ENCODE data around the gene ITGAV.

Gene ITGAV

DNA sequence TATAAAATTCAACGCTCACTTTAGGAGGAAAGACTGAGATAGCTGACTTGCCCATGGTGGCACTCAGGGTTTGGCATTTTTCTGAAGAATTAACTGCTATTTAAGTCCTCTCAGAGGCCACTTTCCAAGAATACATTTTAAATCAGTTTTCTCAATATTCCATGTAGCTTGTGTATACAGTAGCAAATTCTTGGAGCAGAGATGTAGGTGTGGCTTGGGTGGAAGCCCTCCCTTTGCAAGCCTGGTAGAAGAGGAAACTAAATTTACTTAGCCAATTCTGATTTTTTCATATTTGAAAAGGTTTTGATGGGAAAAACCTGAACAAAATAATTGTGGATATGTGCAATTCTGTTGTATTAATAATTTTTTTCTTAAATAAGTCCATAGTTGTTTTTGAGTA is 14.0 kb upstream of the ITGAV start:
- DNase-seq, result no peak

DNA sequence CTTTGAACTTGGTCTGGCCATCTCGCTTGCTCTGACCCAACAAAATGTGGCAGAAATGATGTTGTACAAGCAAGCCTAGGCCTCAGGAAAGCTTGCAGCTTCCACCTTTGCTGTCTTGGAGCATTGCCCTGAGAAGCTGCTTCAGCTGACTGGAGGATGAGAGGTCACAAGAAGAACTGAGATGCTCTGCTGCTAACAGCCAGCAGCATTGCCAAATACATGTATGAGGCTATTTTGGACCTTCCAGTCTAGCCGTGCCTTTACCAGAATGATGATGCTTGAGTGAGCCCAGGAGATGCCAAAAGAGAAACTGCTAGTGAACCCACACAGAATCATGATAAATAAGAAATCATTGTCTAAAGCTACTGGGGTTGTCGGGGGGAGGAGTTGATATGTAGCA is 13.2 kb upstream of the ITGAV start:
- DNase-seq, result no peak

DNA sequence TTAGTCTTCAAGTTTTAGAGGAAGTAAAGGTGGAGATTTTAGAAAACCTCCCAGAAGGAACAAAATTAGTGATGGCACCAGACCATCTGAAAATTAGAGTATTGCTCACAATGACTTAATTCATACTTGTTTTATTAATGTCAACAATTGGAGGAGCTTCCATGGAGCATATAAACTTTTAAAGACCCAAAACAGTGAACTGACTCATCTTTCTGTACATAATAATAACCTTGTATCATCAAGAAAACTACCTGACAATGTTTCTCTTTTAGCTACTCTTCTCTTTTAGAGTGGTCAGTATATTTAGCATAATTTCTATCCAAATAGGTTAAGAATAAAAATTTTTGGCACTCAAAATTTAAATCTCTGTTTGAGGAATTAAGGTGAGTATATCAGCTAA is 7.2 kb upstream of the ITGAV start:
- no peak for DNase-seq

DNA sequence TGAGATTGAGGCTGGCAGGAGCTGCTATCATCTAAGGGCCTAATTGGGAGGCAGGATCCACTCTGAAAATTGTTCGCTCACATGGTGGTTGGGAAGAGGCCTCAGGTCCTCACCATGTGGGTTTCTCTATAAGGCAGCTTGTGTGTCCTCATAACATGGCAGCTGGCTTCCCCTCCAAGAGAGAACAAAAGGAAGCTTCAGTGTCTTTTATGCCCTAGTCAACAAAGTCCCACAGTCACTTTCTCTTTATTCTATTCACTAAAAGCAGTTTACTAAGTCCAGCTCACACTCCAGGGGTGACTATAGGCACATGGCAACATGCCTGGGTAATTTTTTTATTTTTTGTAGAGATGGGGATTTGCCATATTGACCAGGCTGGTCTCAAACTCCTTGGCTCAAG is 5.8 kb upstream of the ITGAV start:
- no peak for DNase-seq

DNA sequence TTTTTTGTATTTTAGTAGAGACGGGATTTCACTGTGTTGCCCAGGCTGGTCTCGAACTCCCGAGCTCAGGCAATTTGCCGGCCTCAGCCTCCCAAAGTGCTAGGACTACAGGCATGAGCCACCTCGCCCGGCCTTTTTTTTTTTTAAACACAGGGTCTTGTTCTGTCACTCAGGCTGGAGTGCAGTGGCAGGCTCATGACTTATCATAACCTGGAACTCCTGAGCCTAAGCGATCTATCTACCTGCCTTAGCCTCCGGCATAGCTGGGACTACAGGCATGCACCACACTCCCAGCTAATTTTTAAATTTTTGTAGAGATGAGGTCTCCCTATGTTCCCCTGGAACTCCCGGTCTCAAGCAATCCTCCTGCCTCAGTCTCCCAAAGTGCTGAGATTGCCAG is 1.4 kb upstream of the ITGAV start:
- DNase-seq, result no peak

DNA sequence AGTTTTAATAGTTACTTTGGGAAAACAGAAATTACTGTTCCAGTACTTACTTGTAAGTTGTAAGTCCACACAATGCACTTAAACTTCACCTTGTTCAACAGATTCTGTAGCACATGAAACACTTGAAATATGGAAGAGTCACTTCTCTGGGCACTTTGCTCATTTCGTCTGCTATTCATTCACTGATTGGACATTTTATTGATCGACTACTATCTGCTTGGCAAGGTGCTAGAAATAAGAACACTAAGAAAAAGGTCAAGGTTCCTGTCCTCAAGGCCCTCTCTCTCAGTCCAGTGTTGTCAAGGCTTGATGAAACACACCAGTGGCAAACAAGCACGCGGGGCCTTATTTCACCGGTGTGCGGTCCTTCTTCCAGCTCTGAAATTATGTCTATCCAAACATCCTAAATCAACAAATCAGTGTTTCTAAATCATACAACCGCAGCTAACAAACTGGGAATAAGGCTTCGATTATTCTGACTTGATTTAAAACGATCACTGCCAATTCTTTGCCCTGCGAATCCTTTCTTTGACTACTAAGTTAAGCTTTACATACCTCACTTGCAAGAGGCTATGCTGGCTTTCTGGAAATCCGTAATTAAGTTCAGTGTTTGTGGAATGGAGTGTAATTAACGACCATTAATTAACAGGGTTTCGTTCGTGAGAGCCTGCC is 780 bp upstream of the ITGAV start:
- DNase-seq, result no peak

DNA sequence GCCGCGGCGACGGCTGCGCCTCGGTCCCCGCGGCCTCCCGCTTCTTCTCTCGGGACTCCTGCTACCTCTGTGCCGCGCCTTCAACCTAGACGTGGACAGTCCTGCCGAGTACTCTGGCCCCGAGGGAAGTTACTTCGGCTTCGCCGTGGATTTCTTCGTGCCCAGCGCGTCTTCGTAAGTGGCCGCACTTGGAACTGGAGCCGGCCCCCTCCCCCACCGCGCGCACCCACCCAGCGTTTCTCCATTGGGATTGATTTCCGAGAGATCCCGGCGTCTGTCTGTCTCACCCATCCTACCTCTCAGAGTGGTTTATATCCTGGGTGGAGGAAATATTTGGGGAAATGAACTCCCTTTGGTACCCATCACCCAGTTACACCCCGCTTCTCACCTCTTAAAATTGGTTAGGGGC is 498 bp downstream of the ITGAV start:
- no peak for DNase-seq

DNA sequence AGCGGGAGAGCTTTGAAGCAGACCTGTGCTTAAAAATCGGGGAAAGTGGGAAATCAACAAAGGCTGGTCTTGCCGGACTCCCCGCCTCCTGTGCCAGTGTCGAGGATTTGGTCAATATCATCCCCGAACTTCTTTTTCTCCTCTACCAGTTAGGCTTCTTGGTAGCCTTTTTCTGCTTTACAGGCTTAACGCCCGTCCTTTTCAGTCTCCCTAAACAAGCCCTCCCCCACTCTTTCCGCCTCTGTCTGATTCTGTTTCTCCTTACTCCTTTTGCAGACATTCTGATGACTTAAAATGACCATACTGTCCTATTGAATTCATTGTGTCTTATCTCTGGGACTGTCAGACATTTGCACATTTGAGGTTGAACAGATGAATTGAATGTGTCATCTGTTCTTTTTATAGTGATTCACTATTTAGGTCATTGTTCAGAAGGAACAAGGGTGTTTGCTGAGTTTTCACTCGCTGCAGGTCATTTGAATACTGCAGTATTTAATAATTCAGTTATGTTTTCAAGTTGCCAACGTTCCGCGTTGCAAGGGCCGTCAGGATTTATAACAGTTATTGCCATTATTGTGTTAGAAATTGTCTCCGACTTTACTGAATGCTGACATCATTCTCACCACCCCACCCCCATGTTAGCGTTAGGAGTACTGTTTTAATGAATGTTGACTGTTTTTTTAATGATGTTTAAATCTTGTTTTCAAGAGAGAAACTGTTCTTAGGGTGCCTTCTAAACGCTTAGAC is 1.1 kb downstream of the ITGAV start:
- DNase-seq, result peak; percentile 81

DNA sequence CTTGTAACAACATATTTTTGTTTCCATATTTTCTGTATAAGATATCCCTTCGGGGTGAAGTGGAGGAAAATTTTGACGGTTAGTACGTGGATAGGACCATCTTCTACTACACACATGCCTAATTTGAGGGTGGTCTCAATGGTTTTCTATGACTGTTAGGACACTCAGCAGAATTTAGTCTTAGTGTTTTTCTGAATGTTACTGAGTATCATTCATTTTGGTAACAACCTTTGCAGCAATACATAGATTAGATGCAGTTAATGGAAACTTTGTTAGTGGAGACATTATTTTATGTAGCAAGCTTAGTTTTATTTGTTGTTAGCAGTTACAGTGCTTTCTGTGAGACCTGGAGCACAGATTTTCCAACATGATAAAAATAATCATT is 1.6 kb downstream of the ITGAV start:
- DNase-seq, result no peak

DNA sequence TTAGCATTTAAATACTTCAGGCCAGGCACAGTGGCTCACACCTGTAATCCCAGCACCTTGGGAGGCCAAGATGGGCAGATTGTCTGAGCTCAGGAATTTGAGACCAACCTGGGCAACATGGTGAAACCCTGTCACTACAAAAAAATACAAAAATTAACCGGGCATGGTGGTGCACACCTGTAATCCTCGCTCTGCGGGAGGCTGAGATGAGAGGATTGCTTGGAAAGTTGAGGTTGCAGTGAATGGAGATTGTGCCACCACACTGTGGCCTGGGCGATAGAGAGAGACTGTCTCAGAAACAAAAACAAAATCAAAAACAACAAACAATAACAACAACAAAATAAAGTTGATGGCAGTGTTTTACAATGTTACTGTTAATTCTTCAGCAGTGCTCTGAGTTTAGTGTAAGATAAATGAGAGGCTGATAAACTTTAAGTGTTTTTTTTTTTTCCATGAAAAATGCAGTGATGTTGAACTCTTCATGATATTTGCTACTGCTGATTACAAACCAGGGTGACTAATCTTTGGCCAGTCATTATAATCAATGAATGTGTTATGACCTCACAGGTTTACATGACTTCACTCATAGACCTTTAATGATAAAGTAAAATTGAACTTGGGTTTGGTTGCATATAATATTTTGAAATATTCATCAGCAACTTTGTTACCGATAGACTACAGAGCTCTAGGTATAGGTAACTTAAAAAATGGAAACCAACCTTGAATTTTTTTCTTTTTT is 2.5 kb downstream of the ITGAV start:
- DNase-seq, result no peak

DNA sequence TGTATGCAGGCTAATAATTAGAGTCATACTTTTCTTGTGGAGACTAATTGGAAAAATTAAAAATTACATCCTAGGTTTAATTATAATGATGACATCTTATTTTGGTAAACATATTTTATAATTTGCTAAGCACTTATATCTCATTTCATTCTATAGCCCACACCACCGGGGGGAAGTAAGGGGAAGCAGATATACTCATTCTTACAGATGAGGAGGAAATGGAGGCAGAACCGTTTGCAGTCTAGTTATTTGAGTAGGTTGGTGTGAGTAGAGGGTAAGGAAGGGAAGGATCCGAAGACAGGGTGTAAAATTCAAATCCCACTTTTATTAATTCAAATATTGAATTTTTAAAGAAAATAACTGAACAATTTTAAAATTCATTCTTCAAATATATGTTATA is 3.7 kb downstream of the ITGAV start:
- DNase-seq, result peak; percentile 43

DNA sequence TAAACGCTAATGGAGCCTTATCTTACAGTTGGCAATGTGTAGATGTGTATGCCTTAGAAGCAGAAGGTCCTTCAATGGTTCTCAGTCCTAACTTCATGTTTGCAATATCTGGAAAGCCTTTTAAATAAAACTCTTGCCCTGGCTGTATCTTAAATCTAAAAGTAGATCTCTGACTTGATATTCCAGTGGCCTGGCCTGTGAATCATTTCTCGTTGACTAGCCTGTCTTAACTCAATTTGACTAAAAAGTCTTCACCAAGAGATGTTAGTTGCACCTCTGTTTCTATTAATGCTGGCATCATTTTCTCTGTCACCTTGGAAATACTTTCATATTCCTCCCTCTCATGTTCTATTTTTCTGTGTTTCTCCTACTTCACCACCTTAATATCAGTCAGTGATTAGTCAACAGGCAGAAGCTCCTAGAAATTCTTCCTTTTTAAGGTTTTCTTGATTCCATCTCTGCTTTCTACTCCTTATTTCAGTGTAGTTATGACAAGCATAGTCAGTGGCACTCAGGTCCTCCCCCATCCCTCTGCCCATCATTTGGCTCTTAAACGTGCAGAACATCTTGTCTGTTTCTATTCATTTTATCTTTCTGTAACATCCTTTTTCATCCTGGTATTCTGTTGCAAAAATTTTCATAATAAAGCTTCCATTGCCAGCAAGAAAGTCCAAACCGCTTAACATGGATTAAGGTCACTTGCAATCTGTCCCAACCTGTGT is 4.3 kb downstream of the ITGAV start:
- no peak for DNase-seq

DNA sequence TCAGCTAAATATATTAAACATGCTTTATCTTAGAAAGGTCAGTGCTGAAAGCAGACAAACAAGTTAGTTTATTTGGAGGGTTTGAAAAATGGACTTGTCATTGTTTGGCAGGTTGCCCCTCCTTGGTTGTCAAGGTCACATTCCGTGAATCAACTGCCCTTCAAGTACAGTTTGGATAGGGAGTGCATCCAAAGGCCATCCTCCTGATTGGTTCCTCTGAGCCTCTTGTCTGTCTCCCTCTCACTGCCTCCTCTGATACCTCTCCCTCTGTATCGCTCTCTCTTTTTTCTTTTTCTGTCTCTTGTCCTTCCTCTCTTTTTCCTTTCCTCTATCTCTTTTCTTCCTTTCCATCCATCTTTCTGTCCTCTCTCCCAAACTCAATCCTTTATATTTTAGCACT is 5.4 kb downstream of the ITGAV start:
- DNase-seq, result no peak

DNA sequence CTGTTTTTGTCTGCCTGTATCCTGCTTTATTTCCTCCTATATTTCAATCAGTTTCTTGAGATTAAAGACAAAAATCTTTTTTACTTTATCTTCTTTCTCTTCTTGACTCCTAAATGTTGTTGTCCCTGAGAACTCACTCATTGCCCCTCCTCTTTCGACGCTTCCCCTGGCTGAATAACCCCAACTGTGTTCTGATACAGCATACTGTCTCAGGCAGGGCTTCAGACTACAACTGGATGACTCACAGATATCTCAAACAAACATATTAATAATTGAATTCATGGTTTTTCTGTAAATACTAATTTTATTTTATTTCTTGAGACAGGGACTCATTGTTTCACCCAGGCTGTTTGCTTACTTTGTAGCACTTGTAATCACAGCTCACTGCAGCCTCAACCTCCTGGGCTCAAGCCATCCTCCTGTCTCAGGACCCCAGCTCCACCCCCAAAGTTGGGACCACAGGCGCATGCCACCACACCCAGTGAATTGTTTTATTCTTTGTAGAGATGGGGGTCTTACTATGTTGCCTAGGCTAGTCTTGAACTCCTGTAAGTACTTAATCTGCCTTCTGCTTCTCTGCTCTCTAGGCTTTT is 9.4 kb downstream of the ITGAV start:
- no peak for DNase-seq

DNA sequence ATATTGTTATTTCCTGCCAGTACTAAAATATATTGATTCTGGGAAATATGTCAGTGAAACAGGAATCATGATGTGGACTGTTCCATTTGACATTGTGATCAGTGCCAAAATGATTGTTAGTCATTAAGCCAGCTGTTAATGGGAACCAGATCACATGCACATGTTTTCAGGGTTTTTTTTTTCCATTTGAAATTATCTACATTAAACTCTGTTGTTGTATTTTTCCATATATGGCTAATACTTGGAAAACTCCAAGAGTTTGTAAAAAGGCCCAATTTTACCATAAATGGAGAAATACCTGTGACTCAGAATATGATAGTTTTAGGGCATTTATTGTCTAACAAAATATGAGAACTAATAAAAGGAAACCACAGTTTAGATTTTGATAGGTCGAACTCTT is 13.4 kb downstream of the ITGAV start:
- DNase-seq, result no peak

DNA sequence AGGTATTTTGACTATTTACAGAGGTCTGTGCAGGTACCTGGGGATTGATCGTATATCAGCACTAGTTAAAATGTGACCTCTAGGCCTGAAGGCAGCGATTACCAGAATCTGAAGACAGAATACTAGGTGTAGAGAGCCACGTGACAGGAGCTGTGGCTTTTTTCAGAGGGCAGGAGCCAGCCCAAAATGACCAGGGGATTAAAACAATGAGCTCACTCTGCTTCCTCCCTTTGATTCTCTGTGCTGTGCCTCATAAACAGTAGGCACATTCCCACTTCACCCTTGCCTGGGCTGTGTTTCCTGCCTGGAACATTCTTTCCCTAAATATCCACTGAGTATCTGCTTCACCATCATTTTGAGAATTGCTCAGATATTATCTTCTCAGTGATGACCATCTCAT is 15.2 kb downstream of the ITGAV start:
- DNase-seq, result no peak

DNA sequence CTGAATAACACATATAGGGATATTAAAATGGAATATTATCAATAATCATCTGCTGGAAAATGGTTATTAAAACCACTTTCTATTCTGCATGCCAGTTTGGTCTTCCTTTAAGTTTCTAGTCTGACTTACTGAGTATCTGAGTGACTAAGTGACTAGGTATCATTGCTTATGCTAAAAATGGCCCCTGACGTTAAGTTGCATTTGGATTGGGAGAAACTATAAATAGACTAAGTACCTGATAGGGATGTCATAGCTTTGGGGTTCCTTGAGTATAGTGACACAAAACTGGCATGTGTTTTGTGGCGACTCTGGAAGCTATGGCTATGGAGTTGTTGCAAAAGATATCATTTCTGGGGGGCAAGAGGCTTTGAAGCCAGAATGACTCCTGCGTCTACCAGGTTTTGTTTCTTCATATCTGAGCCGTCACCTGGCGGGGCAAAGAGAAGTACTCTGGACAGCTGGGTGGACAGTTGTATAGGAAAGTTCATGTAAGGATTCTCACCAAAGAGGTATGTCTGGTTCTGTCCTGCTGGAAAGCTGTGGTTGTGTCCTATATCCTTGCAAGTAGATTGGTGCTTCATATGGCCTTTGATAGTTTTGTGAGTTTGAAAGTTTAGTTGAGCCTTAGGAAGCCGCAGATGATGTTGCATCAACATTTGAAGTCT is 17.9 kb downstream of the ITGAV start:
- no peak for DNase-seq

DNA sequence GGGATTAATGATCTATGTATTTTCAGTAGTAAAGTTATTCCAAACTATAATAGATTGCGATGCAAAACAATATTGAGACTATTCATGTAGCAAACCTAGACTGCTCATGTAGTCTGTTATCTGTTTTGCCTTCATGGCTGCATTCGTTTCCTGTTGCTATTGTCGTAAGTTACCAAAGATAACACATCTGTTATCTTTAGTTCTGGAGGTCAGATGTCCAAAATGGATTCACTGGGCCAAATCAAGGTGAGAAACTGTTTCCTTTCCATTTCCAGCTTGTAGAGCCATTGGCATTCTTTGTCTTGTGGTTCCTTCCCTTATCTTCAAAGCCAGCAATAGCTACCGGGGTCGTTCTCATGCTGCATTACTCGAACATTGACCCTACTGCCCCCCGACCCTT is 20.9 kb downstream of the ITGAV start:
- DNase-seq, result peak; percentile 36

DNA sequence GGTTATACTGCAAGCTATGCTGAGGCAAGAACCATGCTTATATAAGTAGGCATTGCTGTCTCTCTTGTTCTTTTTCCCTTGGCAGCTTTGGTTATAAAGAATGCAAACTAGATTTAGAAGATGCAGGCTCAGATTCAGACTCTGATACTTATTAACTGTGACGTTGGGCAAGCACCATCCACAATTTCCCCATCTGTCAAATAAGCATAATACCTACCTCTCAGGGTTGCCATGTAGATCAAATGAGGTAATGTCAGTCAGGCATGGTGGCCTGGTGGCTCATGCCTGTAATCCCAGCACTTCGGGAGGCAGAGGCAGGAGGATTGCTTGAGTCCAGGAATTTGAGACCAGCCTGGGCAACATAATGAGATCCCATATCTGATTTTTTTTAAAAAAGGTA is 21.7 kb downstream of the ITGAV start:
- DNase-seq, result no peak

DNA sequence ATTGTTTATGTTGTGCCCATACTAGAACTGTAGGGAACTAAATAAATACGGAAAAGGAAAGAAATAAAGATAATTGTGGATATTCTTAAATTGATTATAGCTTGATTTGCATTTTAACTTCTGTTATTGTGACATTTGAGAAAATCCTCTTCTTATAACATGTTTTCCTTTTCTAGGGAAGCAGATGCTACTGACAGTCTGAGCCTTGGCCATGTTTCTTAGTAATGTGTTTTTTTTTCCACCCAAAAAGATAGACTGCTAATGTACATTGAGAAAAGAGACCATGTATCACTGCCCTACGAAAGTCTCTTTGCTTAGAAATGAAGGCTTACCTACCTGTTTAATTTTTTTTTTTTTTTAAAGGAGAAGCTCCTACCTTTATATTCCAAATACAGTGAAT is 22.2 kb downstream of the ITGAV start:
- no peak for DNase-seq

DNA sequence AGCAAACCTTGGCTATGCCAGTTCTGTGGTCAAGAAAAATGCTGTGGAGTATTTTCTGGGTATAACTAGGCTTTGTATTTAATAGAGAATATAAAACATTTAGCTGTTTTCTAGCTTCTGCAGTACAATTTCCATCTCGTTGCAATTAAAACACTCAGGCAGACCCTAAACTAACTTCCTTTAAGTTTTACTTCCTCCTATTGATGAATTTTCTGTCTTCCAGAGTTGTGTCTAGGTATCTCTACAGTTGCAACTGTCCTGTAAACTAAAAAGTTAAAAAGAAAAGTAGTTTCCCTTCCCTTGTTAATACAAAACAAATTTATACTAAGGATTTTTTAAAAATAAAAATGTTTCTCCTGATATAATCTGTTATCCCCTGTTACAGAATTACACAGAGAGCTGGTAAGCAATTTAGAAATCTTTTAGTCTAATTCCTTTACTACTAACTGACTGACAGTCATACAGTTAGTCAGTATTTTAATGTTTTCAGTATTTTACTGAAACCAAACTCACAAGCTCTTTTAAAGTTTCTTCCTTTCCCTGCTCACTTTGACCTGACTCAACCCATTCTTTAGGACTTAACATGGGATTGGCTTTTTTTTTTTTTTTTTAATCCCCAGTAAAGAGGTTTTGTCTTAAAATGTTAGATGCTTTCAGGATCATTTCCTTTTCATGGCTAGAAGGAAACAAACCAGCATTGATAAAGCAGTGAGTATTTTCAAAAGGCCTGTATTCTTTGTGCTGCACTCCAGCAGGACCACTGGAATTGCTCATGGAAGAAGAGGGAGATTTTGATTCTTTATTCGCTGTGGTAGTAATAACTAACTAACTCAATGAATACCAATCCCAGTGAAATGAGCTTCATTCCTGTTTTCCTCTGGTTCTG is 22.9 kb downstream of the ITGAV start:
- DNase-seq, result no peak

DNA sequence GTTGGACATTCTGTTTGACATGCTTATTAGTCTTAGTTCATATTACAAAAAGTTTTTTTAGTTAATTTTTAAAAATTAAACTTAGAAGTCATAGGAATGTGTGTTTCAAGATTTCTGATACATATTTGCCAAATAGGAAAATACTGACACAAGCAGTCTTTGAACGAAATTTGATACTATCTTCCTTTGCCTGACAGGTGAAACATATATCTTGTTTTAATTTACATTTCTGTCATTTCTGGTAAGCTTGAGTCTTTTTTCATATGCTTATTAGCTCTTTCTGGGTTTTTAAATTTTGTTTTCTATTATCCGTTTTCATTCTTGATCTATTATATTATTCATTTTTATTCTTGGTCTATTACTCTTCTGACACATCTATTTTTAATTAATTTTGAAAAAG is 24.5 kb downstream of the ITGAV start:
- DNase-seq, result no peak

Measured in hematopoietic multipotent progenitor cell treated with erythropoietin and hydrocortisone succinate and interleukin-3 and kit ligand, for 4 days (in vitro differentiated cells).